Activated CD4-positive, alpha-beta T cell treated with anti-CD3 and anti-CD28 coated beads, Interleukin-2, amount 50 U/mL, for 16 hours (primary cell): ENCODE data around the gene LYZL1.
"Not testable (repeated sequence)": the region's sequence is repeated elsewhere in the genome, so short reads cannot be mapped to it uniquely, and the experiment has no call there.

Experiments
- DNase-seq: peaks from one replicate; pipeline ENCODE4 v3.0.0-alpha.2; 2020

Gene LYZL1

DNA sequence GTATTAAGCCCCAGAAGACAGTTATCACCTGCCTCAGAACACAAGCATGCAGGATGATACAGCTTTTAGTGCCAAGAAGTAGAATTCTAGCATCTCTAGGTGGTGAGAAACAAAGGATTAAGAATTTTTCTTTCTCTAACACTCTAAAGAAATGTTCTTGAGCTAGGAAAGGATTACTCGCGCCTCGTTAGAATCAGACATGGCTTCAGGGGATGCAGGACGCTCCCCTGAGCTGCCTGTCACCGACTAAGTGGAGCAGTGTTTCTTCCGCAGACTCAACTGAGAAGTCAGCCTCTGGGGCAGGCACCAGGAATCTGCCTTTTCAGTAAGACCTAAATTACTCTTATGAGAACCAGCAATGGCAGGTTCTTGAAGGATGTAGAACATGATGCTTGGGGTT lies at the start of gene LYZL1:
Gene LYZL1, plus strand, starts transcription at position 165 of the 400 bp plus-strand sequence. CDS start 2,798 bp downstream, outside the sequence.
- not testable (repeated sequence) for DNase-seq

DNA sequence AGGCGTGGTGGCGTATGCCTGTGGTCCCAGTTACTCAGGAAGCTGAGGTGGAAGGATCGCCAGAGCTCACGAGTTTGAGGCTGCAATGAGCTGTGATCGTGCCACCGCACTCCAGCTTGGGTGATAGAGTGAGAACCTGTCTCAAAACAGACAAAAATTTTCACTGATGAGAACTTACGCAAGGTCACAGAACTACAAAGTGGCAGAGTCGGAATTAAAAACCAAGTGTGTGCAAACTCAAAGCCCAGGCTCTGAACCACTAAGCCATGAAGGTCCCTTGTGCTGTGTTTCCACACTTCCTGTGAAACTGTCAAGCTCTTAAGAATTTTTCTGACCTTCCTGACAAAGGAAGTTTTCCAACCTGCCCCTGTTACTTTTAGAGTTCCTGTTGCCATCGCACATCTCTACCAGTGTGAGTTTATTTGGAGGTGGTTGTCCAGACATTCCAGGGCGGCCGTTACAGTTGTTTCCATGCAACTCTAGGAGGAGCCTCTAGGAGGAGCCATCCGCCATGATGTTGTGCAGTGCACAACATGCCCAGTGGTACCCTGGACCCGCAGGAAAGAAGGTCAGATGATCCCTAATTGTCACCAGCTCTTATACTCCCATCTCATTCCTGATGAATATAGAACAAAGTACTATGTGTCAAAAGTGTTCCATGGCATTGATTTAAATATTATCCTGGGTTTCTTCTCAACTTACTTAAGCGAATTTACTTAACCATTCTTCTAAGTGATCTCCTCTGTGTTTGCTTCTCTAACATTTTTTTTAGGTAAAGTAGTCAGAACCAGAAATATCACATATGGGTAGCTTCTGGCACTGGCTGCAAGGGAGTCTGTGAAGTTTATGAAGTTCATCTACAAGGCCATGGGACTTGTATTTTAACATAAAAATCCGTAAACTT lies 49.0 kb upstream of the LYZL1 start:
- no peak for DNase-seq

DNA sequence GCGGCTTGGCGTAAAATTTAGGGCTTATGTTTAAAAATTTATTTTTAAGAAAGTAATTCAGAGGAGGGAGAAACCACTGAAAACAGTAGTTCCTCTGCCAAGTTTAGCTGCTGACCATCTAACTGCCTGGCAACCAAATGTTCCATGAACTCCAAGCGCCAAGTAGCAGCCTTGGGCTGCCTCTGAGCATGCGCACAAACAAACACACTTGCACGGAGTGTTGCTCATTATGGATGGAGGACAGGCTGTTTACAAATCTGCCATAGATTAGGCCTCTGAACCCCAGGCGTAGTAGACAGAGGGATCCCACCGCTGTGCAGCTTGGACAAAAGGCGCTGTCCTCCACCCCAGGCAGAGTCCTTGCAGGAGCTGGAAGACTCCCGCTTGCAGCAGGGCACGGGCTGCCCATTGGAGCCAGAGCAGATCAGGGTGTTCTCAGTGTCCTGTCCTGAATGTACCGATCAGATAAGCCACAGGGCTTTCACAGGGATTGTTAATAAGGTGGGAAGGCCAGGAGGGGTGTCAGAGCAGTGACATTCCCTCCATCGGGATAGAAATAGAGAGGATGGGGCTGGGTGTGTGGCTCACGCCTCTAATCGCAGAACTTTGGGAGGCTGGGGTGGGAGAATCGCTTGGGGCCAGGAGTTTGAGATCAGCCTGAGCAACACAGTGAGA lies 47.7 kb upstream of the LYZL1 start:
- no peak for DNase-seq

DNA sequence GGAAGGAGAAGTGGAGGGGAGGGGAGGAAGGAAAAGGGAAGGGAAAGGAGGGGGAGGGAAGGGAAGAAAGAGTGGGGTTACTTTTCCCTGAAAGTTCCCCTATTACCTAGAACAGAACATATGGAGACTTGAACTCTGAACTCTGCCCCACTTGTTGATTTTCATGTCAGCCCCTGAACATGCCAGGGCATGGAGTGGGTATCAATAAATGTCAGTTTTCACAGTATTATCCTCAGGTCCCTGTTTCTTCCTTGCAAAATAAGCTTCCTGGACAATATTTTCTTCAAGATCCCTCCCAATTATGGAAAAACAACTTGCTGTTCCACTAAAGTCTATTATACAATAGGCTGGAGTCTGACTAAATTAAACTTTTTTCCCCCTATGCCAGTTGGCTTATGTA lies 46.9 kb upstream of the LYZL1 start:
- no peak for DNase-seq

DNA sequence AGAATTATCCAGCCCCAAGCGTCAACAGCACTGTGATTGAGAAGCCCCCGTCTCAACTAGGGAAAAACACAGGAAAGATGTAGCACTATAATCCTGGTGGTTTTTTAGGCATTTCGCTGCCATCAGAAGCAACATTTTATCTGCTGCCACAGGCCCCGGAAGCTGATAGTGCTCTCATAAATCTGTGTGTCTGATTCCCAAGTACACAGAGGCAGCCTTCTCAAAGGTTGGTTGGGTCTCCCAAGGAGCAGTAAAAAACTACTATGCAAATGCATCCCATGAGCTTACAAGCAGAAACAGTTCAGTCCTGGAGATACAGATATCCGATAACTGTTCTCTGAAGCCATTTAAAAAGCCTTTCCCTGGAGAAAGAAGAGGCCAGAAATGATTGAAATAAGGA lies 45.8 kb upstream of the LYZL1 start:
- DNase-seq: no peak

DNA sequence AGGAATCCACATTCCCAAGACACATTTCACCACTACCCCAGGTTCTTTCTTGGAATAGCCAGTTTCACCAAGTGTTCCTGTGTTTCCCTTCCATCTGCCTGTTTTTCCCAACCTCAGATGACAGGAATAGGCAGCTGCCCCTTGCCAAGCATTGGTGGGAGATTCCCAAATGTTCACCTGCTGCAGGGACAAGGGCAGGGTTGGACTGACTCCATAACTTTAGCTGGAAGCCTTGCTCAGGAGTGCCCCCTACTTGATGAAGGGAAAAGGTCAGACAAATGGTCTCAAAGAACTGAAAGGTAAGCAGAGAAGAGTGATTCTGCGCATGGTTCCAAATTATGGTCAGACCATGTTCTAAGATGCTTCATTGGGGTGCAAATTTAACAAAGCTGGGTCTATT lies 45.1 kb upstream of the LYZL1 start:
- no peak for DNase-seq

DNA sequence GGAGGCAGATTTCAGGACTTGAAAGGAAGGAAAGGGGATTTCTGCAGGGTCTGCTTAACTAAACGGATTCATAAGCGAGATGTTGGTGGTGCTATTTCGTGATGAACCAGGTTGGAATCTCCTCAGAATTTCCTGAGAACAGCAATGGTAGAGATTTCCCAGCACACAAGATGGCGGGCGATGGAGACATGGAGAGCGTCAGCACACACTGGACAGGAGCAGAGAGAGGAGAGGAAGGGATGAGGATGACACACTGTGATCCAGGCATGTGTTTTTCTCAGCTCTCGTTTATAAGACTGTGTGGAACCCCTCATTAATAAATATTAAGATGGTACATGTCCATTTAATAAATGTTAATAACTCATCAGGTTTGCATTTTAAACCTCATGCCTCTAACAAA lies 43.9 kb upstream of the LYZL1 start:
- no peak for DNase-seq

DNA sequence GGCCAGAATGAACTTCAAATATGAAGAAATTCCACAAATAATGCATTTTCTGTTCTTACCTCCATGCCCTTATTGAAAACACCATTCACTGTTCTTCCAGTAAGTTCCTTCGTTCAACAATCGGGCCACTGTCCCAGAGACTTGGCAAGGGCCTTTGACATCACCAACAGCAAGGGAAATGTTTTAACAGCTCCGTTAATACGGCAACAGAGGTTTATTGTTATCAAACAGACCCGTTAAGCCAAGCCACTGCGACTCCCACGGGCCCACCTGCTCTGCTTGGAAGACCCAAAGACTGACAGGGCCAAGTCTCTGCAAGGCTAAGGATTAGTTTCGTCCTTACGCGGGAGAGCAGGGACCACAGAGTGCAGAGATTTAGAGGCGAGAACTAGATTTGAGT lies 43.4 kb upstream of the LYZL1 start:
- DNase-seq: no peak

DNA sequence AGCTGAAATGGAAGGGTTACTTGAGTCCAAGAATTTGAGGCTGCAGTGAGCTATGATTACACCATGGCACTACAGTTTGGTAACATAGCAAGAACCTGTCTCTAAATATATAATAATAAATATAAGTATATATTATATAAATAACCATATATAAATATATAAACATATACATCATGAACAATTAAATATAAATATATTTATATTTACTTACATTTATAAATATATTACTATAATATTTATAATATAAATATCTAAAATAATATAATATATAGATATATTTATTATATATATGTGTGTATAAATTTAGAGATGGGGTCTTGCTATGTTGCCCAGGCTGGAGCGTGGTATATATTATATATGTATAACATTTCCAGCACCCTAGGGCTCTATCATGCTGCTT lies 42.4 kb upstream of the LYZL1 start:
- no peak for DNase-seq

DNA sequence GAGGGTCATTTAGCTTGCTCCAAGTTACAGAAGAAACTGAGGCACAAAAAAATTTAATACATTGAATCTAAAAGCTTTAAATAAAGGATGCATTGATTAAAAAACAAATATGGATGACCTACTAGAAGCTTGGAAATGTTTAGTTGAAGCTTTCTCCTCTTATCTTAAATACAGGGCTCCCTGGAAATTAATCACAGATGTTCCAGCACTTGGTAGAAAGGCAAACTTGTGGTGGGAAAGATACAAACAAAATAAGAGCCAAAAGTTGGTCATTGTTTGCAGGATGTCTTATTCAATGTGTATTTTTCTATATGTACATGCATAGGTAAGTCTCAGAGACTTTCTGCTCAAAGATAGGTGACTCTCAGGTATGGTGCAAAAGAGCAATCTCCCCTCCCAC lies 40.7 kb upstream of the LYZL1 start:
- DNase-seq: no peak

DNA sequence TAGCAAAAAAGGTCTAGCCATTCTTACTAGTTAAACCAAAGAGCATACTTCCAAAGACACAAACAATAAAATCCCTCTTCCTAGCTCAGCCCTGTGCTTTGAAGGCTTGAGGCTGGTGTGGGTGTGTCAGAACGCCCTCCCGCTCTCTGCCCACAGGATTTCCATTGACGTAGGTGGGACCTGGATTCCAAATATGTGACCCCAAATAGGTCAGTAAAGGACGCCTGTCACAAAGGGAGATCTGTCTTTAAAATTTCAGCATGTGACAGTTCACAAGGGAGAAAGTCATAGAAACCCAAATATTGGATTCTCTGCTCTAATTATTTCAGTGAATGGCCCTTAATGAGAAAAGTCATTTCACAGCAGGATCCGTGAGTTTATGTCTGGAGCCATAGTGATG lies 39.9 kb upstream of the LYZL1 start:
- DNase-seq: no peak

DNA sequence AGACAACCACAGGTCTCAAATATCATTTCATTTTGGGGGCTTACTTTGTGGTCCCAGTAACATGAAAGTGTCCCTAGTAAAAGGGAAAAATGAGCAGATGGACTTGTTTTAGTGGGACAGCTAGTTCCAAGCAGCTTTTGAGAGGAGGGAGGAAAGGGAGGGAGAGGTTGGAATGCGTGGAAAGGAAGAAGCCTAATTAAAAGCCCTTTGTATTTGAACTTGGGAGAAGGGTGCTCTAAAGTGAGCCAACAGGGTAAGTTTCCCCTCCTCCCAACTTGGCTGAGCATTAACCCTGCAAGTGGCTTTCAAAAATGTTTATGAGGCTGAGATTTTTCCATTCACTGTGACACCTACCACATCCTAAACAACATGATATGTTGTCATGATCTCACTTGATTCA lies 38.8 kb upstream of the LYZL1 start:
- DNase-seq: no peak

DNA sequence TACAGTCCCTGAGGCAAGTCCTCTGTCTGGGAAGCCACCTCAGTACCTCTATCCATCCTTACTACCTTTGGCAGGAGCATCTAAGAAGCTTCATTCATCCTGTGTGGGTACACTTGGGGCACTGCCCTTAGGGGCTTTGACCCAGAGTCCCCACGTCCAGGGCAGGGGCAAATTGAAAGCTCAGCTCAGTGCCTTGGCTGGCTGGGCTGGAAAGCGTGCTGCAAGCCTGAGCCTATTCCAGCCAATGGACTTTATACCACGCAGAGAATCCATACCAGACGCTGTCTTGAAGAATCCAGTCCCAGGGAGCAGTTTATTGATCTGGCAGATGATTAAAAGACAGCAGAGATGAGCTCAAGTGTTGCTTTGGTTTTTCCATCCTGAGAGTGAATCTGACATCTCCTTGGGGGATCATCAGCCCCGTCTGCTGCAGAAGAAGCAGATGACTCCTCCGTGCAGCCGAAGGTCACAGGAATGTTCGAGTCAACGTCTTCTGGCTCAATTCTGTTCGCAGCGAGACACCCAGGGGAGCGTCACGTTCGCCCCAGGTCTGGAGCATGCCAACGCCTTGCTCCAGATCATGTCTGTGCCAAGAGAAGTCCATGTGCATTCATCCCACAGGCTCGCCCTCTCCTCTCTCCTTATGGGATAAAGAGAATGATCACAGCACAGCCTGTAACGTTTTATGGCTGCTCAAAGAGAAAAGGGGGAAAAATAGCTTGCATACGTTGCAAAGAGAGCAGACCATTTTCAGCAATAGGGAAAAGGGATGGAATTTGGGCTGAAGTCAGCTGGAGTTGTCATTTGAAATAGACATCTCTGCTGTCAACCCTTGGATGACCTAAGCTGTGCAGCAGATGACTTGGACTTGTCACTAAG lies 35.8 kb upstream of the LYZL1 start:
- no peak for DNase-seq

DNA sequence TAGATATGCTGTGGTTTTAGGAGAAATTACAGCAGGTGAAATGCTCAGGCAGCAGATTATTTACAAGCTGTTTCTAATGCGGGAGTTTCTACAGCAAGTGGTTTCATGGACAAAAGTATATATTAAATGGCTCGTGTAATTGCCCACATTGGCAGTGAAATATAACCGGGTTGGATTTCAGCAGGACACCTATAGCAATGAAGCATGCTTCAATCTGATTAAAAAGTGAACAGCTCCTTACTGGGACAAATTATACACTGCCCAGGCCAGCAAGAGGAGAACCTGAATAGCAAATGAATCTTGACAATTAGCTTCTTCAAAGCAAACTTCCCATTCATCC lies 35.2 kb upstream of the LYZL1 start:
- no peak for DNase-seq

DNA sequence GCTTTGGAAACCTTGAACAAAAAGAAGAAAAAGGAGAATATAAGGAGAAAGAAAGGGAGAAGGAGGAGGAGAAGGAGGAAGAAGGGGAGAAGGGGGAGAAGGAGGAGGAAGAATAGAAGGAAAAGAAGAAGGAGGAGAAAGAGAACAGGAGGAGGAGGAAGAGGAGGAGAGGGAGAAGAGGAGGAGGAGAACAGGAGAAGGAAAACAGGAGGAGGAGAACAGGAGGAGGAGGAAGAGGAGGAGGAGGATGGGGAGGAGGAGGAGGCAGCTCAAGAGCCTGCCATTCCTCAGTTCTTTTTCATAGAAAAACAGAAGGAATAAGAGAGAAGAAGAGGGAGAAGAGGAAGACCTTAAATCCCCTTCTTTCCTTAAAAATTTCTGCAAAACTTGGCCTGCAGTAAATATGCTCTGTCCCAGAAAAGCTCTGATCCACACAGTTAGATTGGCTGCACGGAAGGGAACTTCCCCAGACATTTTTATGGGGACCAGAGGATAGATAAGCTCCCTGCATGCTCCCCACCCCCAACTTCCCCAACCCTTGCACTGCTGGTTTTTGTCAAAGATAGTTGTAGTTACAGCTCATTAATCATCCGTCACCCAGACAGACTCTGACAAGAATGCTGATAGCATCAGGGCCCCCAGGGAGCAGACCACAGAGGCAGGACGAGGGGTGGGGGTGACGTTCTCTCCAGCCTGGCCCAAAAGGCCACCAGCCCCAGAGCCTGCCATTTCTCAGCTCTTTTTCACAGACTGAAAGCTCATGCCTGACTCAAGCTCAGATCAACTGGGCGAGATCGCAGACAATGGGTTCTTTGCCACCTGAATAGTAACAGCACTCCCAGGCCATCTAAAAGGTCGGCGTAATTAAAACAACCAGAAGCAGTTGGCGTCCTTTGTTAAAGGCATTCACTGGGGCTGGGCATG lies 34.5 kb upstream of the LYZL1 start:
- no peak for DNase-seq

DNA sequence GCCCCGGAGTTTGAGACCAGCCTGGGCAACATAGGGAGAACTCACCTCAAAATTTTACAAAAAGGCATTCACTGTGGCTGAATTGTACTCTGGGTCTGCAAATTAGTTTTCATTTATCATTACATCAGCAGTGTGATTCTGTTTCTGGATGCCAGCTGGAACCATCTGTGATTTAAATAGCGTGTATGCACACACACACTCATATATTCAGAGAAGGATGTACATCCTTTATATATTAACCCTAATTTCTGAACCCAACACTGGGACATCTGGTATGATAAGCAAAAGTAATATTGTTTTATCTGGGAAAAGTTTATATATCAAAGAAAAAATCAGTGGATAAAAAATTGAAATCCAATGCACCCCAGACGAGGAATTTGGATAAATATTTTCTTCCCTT lies 33.8 kb upstream of the LYZL1 start:
- no peak for DNase-seq

DNA sequence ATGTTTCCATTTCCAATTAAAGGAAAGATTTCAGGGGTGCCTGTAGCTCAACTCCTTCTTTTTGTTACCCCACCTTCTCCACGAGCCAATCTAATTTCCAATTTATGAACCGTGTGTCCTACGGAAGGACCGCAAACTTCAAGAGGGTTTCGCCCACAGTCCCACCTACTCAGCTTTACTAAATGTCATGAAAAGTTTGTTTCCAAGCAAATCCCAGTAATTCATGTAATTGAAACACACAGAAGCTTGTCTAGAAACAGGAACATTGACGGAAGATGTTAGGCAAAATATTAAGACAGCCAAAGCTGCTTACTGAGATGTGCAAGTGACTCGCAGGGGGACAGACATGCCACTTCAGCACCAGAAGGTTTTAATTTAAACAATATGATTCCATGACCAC lies 32.9 kb upstream of the LYZL1 start:
- no peak for DNase-seq

DNA sequence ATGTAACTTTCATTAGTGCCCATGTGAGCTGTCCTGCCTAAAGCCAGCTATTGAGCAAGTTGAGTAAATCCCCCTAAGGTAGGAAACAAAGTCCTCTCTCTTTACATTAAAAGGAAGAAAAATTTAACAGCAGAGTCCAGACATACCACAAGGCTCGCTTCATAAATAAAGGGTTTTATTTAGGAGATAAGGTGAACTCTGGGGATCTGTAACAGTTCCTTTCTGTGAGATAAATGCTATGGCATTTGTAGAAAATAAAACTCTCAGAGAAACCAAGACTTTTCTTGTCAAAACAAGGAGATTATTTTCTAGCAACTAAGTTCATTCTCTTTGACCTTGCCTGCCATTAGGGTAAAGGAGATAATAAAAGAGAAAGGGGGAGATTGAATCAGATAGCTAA lies 32.3 kb upstream of the LYZL1 start:
- no peak for DNase-seq

DNA sequence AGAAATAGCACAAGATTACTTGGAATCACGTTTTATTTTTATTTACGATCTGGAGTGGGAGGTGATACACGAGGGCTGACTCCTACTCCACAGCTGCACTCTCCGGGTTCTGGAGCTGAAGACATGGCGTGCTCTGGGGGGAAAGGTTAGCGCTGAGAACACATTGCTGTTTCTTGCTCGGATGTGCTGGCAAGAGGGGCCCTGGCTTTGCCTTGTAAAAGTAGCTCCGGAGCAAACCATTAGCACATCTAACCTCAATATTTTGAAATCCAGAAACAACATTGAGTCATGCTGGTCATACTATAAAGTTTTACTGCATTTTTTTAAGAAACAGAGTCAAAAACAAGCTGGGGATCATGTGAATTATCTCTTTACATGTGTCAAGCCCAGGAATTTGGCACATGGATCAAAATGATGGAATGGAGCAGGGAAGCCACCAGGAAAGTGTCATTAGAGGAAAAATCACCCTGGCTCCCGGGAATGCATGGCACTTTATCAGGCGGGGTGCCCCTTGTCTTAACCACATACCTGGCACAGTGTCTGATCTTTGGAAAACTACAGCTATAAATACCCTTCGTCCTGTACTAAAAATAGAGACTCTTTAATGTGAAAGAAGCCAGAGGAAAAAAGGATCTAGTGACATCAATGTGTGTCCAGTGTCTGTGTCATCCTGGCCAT lies 31.6 kb upstream of the LYZL1 start:
- DNase-seq: no peak

DNA sequence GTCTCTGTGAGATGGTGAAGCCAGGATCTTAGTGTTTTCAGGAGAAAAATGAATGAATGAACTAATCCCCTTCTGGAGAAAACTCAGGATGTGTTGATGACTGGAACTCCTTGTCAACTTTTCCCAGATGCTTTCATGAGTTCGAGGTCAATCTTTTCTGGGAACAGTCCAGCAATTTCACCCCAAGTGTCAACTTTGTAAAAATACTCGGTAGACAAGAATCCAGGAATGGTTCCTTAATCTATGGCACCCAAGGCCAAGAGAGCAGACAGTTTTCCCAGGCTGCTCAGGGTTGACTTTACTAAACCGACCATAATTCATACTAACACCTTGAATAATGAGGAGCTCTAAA lies 31.1 kb upstream of the LYZL1 start:
- DNase-seq: no peak

DNA sequence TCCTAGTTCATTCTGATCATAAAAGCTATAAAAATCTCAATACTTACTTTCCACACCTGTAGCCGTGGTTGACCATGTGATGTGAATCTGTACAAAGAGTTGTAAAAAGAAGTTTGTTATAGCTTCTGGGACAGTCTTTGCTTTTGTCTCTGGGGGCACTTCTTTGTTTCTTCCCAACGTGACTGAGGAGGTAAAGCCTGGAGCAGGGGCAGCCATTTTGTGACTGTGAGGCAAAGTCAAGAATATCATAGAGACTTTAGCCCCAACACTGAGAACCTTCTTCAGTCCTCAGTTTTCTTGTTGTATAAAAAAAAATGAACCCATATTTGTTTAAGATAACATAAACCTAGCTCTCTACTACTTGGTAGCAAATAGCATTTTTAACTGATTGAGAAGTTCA lies 29.4 kb upstream of the LYZL1 start:
- no peak for DNase-seq

DNA sequence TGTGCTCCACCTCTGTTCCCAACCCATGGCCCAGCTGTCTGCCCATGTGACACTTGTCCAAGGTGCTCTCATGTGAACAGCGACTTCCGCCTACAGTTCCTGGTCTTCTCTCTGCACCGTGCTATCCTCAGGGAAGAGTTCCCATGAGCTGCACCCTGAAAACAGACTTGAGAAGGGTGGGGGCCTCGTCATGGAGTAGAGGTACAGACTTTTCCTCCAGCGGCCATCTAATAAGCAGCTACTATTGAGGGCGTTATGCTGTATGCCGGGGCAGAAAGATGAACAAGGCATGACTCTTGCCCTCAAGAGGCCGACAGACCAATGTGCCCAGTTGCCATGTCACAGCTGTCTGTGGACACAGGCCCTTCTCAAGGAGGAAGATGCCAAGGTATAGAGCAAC lies 25.4 kb upstream of the LYZL1 start:
- DNase-seq: no peak
